Right lobe of liver (tissue), 6 donors: Measurements from ENCODE around the gene DRAM1. TPM values are rescaled to one million over a fixed set of nuclear protein-coding genes. Genes with fewer than 3 reads are reported as not detected.

Source experiments
- ATAC-seq, 4 donors: fragments of 200-7000 bp; cut with Tn5 transposase; one replicate each; pipeline ENCODE4 v1.9.1; 2020; ENCODE audit warnings: mild to moderate bottlenecking in 4 of 4, moderate library complexity in 4 of 4
- DNase-seq, 3 donors: peaks; one replicate each; pipeline ENCODE4 v3.0.0-alpha.2; 2020
- H3K27ac ChIP-seq, 3 donors: fragments of 200-600 bp; one replicate each; pipeline ENCODE4 v1.8.0; 2022
- H3K27me3 ChIP-seq, 2 donors: fragments of 200-600 bp; one replicate each; pipeline ENCODE4 v1.8.0; 2022
- H3K36me3 ChIP-seq, 4 donors: fragments of 200-600 bp; sonication (generic) in 1 of 4; one replicate each; pipeline versions ENCODE4 v1.5.1 to v1.8.0; 2017 to 2022; ENCODE audit warnings: control low read depth in 1 of 4
- H3K4me1 ChIP-seq, 4 donors: fragments of 200-600 bp; sonication (generic) in 1 of 4; one replicate each; pipeline versions ENCODE4 v1.5.1 to v1.8.0; 2017 to 2022; ENCODE audit warnings: control low read depth in 1 of 4
- H3K4me3 ChIP-seq, 3 donors: fragments of 200-600 bp; one replicate each; pipeline ENCODE4 v1.8.0; 2022
- H3K9me3 ChIP-seq, 4 donors: fragments of 200-600 bp; sonication (generic) in 1 of 4; one replicate each; pipeline versions ENCODE4 v1.5.1 to v1.8.0; 2017 to 2022; ENCODE audit warnings: control low read depth in 1 of 4
- POLR2A ChIP-seq: fragments of 450-650 bp; IDR thresholded peaks from one replicate; pipeline ENCODE4 v1.6.1; 2017; ENCODE audit warnings: antibody characterized with exemption, mild to moderate bottlenecking
- WGBS: methylation state at CpG from one replicate; pipeline ENCODE4 v1.1.6; 2018; ENCODE audit warnings: low coverage, low lambda C conversion rate; ENCODE audit not compliant: insufficient coverage; ENCODE audit errors: missing lambda C conversion rate; 5-methylcytosine and 5-hydroxymethylcytosine counted together
- intact Hi-C, 2 donors: fragments of 100-400 bp; cut with DNase I; formaldehyde crosslinking; loops; one replicate each; pipeline versions ENCODE4 v1.11.2 to v1.14.1; 2022
- small RNA-seq, 2 experiments: library from RNA; depleted of rRNA; stranded (forward); fragments of <200 nt; gene quantifications; one replicate each; pipeline ENCODE3, GENCODE V24; 2016
- total RNA-seq, 6 experiments: library from RNA; depleted of rRNA in 2 of 6; stranded (reverse); fragments of >200 nt in 2 of 6; fragmentation: NEBNext Ultra II Directional in 3 of 6; extraction: Animal tissue kit (Norgen Biotek cat#: 25700) in 3 of 6; gene quantifications; one replicate each; pipeline versions ENCODE4 v1.1.0 to v1.2.4, GENCODE V29; 2016 to 2023
- TF ChIP-seq, protein P1 (sequence below), 4 donors: fragments of 200-600 bp in 3 of 4; fragments of 450-650 bp in 1 of 4; IDR thresholded peaks; one replicate each; pipeline versions ENCODE4 v1.5.1 to v1.8.0; 2016 to 2022; ENCODE audit warnings: antibody characterized with exemption in 4 of 4, mild to moderate bottlenecking in 2 of 4
- donor health status: DM: no; HTN: yes; CAD: no.
- donor health status: DM: no; HTN: no; CAD: no.
- donor health status: DM: no; HTN: no; CAD: no.
- donor health status: DM: no; HTN: yes; CAD: no.
- donor health status: DM: no; HTN: yes; CAD: no.

The DRAM1 gene
- total RNA-seq, 6 experiments from 2014 or later = 2.2 to 11.3 (median 4.3) TPM

DNA sequence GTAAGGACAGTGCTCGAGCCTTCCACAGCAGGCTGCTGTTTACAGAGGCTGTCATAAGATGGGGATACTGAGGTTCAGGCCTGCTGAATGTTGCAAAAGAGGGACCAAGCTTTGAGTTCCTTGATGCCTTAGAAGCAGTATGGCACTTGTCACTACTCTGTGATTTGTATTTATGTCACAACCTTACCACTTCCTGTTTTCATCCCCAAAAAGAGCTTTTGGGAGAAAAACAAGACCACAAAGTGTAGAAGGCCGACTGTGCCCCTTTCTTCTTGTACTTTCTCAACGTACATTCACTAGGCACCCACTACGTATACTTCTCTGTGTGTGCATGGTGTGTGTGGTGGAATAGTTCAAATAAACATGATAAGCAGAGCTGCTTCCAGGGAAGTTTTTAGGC, 90.1 kb downstream of the DRAM1 start:
- H3K4me3 ChIP-seq = no peak overlapping the region
- H3K27ac ChIP-seq = no peak overlapping the region
- no peaks in the 10 kb centered on the region for H3K36me3 ChIP-seq
- WGBS = 30% methylated on average over 3 of the region's 4 CpGs
- no peaks in the 10 kb centered on the region for H3K27me3 ChIP-seq
- DNase-seq = no peak
- no peaks in the 10 kb centered on the region for H3K9me3 ChIP-seq
- ATAC-seq = no peak
- no peaks in the 10 kb centered on the region for H3K4me1 ChIP-seq
- intact Hi-C loops = no loop called here
- no peak for TF ChIP-seq POLR2A
- TF ChIP-seq, protein P1, sequence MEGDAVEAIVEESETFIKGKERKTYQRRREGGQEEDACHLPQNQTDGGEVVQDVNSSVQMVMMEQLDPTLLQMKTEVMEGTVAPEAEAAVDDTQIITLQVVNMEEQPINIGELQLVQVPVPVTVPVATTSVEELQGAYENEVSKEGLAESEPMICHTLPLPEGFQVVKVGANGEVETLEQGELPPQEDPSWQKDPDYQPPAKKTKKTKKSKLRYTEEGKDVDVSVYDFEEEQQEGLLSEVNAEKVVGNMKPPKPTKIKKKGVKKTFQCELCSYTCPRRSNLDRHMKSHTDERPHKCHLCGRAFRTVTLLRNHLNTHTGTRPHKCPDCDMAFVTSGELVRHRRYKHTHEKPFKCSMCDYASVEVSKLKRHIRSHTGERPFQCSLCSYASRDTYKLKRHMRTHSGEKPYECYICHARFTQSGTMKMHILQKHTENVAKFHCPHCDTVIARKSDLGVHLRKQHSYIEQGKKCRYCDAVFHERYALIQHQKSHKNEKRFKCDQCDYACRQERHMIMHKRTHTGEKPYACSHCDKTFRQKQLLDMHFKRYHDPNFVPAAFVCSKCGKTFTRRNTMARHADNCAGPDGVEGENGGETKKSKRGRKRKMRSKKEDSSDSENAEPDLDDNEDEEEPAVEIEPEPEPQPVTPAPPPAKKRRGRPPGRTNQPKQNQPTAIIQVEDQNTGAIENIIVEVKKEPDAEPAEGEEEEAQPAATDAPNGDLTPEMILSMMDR (IDR thresholded peaks at IDR 0.05) = no peak

DNA sequence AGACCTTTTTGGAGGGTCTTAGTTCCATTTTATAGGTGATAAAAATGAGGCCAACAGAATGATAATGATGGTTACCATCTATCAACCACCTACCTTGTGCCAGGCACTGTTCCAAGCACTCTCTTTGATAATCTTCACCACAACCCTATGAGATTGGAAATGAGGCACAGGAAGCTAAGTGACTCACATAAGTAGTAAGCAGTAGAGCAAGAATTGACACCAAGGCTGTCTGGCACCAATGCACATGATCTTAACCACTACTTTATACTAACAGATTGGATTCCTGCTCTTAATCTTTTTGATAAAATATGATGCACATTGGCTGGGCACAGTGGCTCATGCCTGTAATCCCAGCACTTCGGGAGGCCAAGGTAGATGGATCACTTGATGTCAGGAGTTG, 91.4 kb downstream of the DRAM1 start:
- H3K4me1 ChIP-seq = no peaks in the 10 kb centered on the region
- no peak overlapping the region for H3K27ac ChIP-seq
- ATAC-seq (no peak), DNase-seq (no peak)
- H3K9me3 ChIP-seq = no peaks in the 10 kb centered on the region
- no peak overlapping the region for H3K4me3 ChIP-seq
- H3K27me3 ChIP-seq = no peaks in the 10 kb centered on the region
- no peaks in the 10 kb centered on the region for H3K36me3 ChIP-seq
- no CpG with 5 or more reads among the region's 1 CpG for WGBS
- intact Hi-C loops = no loop called here
- no peak for TF ChIP-seq POLR2A
- TF ChIP-seq, protein P1 (IDR thresholded peaks at IDR 0.05) = no peak

Small RNAs within 50 kb of the gene (small RNA-seq; reads per million reads assigned to genes)
- gene RNA5SP369 (0 reads per million in 2 experiments), gene RNU6-1183P (0 to 0.10 reads per million in 2 experiments)

Other genes with a start within 250 kb of the DRAM1 start
- 100 to 1,000 TPM in 1 of 6 experiments, 10 to 100 TPM in 5; 52.3 to 110 (median 75.8) TPM for gene CHPT1, start 179.9 kb upstream of the DRAM1 start, total RNA-seq
- not detected for gene SYCP3, start 138.1 kb upstream of the DRAM1 start, total RNA-seq
- 10 to 100 TPM in 5 of 6 experiments, 1 to 10 TPM in 1; 8.8 to 17.4 (median 14.1) TPM for gene GNPTAB, start 46.6 kb upstream of the DRAM1 start, total RNA-seq
- 10 to 100 TPM; 13.0 to 35.3 (median 22.6) TPM for gene WASHC3, start 184.4 kb downstream of the DRAM1 start, total RNA-seq
- 1 to 10 TPM; 5.6 to 9.9 (median 7.0) TPM for gene NUP37, start 242.5 kb downstream of the DRAM1 start, total RNA-seq
- 1 to 10 TPM in 3 of 6 experiments, under 1 TPM in 3; 0.33 to 2.8 (median 0.91) TPM for gene PARPBP, start 242.6 kb downstream of the DRAM1 start, total RNA-seq